Retina (tissue), 1 donor: Measurements from ENCODE around the gene ADGRD1.

Experiments
- DNase-seq: peaks from one replicate; pipeline ENCODE4 v3.0.0-alpha.2; 2016

Gene ADGRD1

DNA sequence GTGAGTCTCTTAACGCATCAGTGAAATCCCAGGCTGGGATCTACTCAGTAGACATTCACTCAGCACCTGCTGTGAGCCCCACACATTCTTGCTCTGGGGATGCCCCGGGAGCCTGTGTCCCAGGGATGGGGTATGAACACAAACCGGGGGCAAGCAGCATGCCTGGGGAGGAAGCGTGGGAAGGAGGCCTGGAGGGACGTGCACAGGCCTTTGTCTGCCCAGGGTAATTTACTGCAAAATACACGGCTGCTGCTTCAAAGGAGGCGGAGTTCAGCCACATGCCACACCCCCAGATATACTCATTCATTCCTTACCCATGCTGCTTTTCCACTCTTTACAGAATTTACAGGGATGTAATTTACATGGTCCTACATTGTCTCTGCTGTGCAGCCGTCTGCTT lies 187.8 kb downstream of the ADGRD1 start:
- DNase-seq = peak; percentile 60

DNA sequence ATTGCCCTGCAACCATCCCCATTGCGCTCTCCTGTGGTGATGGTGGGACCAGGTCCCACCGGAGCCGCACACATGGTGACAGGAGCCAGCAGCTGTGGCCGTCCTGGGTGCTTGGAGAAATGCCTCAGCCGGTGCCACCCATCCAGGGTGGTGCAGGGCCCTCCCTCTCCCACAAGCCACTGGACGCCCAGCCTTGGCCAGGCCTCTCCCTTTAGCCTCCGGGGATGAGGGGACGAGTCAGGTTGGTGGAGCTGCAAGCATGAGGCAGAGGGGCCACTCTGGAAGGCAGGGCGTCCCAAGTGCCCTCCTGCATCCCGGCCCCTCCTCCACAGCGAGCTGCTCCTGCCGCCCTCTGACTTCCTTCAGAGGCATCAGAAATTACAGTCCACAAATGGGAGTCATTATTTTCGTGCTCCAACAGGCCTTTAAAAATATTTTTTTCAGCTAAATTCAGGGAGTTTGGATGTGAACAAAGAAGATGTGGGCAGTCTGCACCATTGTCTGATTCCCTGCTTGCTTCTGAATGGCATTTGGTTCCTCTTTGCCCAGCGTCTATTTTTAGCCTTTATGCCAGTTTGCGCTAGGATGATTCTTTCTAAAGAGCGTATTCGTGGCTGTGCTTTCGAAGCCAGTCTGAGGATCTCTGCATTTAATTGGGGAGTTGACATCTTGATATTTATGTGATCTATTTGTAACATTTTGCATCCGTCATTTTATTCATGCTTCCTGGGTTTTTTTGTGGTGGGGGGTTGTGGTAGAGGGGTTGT lies 189.4 kb downstream of the ADGRD1 start:
- DNase-seq = peak; percentile 71

- no peak for DNase-seq
Measured at GRCh38 chr12:131146173-131146675, 192.5 kb downstream of the ADGRD1 start.

- no peak for DNase-seq
Measured at GRCh38 chr12:131147293-131147692, 193.6 kb downstream of the ADGRD1 start.

- no peak for DNase-seq
Measured at GRCh38 chr12:131147894-131148293, 194.2 kb downstream of the ADGRD1 start.

DNA sequence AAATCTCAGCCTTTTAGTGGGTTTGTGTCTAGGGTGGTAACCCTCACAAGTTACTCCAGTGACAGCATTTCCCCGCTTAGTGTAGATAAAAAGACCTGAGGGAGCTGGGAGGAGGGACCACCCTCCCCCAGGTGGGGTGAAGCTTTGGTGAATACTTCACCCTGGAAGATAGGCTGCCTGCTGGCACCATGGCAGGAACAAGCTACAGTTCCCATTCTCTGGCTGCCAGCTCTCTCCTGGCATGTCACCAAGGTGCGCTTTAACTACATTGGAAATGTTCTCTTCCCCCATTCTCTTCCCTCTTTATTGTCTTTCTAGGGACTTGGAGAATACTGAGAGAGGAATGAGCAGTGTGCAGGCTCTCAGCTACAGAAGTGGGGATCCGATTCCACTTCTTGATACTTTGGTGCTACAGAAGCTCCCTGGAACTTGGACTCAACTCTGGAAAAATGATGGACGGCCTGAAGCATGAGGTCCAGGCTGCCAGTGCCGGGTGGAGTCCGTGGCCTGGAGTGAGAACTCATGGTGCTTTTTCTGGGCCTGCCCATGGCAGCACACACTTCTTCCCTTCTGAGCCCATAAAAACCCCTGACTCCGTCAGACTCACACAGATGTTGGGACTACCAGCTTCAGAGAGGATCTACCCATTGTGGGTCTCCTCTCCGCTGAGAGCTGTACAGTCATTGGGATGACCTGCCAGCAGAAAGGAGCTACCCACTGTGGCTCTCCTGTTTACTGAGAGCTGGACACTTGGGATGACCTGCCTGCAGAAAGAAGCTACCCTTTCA lies 198.0 kb downstream of the ADGRD1 start:
- no peak for DNase-seq

DNA sequence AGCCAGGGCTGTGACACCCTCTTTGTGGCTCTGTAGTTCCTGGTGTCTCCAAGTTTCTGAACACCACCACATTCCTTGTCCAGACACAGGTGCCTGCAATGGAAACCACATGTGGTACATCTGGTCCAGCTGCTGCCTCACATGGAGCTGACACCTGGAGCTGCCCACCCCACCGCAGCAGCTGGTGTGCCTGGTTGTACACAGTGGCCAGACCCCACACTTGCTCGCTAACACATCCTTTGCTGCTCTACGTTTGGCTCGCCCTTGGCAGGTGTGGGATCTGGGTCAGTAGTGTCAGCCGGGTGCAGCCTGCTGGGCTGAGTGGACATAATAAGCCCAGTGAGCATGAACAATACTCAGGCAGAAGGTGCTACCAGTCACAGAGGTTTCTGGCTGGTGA lies 198.9 kb downstream of the ADGRD1 start:
- no peak for DNase-seq

GRCh38 chr12:131153016-131153415 lies 199.3 kb downstream of the ADGRD1 start:
- DNase-seq = no peak

DNA sequence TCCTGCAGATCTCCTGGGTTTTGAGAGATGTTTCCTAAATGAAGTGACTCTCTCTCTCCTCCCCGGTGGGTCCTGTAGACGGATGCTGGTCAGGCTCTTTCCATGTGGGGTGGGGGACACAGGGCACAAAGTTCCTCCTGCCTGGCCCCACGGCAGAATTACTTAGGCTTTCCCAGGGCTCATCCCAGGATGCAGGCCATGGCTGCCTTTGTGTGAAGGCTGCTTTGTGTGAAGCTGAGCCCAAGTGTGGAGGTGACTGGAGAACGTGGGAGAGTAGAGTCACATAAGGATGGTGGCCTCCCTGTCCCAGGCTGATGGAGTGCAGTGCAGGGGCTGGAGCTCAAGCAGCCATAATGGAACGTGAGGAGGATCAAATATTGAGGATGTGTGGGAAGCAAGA lies 200.2 kb downstream of the ADGRD1 start:
- DNase-seq = no peak

DNA sequence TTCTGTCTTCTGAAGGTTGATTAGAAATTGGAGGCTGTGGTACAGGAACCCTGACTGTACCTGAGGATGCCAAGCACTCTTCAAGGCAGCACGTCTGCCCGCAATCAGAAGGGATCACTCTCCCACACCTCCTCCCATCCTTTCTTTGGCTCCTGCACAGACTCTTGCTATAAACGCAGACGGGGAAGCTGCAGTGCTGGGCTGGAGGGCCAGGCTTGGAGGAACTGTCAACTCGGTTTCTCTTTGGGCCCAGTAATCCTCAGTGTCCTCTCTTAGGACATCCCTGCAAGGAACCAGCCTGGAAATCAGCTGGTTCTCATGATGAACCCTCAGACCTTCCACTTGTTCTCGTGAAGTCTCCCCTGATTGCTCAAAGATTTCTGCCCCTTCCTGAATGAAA lies 201.4 kb downstream of the ADGRD1 start:
- DNase-seq = no peak

DNA sequence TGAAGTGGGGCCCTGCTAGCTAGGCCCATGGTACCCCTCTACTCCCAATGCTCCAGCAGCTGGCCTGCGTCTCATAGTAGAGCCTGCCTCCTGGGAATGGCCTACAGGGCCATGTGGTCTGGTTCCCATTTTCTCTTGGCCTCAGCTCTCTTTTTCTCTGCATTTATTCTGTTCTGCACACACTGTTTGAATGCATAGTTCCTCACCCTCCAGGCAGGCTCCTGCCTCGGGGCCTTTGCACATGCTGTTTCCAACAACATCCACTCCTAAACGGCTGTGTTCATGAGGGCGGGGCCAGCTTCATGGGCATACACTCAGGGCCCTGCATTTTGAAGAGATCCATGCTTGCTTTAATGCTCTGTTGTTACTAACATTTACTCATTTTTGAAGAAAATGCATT lies 204.0 kb downstream of the ADGRD1 start:
- DNase-seq = no peak

DNA sequence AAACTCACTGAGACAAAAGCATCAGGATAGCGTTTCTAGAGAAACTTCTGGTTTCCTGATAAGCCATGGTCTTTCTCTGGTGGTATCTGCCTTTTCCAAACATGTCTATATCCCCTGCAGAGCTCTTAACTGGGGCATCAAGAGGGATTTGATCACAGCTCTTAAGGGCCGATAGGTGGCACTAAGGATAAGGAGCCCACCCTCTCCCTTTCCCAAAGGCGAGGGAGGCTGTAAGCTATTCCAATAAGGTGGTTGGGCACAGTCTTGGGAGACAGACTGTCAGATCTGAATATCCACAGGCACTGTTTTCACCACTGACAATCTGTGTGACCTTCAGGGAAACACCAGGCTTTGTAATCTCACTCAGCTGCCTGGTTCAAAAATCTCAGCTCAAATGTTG lies 206.0 kb downstream of the ADGRD1 start:
- DNase-seq = peak; percentile 13

GRCh38 chr12:131162113-131162512 lies 208.4 kb downstream of the ADGRD1 start:
- DNase-seq = no peak

GRCh38 chr12:131163189-131163738 lies 209.6 kb downstream of the ADGRD1 start:
- no peak for DNase-seq

GRCh38 chr12:131164096-131164872 lies 210.6 kb downstream of the ADGRD1 start:
- DNase-seq = no peak

DNA sequence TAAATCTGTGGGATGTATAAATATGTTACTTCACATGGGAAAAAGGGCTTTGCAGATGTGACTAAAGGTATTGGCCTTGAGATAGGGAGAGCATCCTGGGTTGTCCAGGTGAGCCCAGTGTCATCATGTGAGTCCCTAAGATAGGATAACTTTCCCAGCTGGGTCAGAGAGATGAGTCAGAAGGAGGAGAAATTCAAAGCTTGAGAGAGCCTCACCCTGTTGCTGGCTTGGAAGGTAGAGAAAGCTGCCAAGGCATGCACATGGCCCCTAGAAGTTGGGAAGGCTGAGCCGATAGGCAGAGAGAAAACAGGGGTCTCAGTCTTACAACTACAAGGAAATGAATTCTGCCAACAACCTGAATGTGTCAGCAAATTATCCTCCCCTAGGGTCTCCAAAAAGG lies 213.0 kb downstream of the ADGRD1 start:
- no peak for DNase-seq

DNA sequence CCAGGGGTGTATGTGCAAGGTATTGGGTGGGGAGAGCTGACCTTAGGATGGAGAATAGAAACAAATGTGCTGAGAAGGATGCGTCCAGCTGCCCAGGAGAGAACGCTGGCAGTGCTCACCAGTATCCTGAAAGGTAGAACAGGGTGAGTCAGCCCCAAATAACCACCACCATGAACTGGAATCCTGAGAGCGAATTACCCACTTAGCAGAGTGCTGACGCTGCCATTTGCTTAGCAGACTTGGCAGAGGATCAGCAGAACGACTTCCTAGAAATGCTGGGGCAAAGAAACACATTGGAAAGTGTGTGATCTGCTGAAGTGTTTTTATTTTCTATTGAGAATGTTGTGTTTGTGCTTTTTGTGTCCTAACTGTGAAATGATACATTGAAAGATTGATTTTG lies 213.6 kb downstream of the ADGRD1 start:
- no peak for DNase-seq

DNA sequence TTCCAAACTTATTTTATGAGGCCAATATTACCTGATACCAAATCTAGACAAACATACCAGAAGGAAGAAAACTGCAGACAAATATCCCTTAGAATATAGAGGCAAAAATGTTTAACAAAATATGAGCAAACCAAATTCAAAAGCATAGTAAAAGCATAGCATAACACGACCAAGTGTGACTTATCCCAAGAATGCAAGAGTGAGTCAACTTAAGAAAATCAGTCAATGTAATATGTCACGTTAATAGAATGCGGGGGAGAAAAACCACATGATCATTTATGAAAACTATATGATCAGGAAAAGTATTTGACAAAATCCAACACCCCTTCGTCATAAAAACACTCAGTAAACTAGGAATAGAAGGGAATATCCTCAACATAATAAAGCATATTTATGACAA lies 217.3 kb downstream of the ADGRD1 start:
- no peak for DNase-seq

DNA sequence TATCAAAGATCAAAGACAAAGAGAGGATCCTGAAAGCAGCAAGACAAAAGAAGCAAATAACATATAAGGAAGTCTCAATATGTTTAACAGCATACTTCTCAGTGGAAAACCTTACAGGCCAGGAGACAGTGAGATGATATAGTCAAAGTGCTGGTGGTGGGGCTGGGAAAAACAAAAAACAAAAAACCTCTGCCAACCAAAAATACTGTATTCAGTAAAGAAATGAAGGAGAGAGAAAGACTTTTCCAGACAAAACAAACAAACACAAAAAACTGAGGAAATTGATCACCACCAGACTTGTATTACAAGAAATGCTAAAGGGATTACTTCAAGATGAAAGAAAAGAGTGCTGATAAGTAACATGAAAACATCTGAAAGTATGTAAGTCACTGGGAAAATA lies 221.2 kb downstream of the ADGRD1 start:
- no peak for DNase-seq

DNA sequence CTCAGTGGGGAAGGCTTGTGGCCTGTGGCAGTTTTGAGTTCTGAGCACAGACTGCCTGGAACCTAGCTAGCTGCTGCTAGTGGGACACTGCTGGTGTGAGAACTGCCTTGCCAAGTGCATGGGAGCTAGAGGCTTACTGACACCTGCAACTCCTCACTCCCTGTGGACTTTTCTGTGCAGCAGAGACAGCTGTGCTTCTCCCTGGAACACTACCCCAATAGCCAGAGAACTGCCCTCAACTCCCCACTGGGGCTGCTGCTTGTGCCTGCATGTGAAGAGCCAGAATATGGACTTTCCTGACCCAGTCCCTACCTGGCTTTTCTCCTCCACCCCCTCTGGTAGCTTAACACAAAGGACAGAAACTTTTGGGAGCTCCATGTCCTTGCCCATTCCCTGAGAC lies 222.6 kb downstream of the ADGRD1 start:
- DNase-seq = no peak

GRCh38 chr12:131176926-131177325 lies 223.2 kb downstream of the ADGRD1 start:
- DNase-seq = no peak

GRCh38 chr12:131177599-131177998 lies 223.9 kb downstream of the ADGRD1 start:
- DNase-seq = no peak

GRCh38 chr12:131187602-131188001 lies 233.9 kb downstream of the ADGRD1 start:
- no peak for DNase-seq
